GM12878 (cell line): ENCODE results near the gene GOLGA2. TPM values are rescaled to one million over a fixed set of nuclear protein-coding genes. Genes with fewer than 3 reads are reported as not detected.

ENCODE experiments used
- ATAC-seq: fragments of 200-7000 bp; cut with Tn5 transposase; 3 replicates; pipeline ENCODE4 v1.9.1; 2020; ENCODE audit warnings: mild to moderate bottlenecking, moderate library complexity
- BruUV-seq: library from RNA; stranded (reverse); fragments of 400-500 nt; replicated peaks from 2 replicates; lab custom pipeline; 2021; lab: Mats Ljungman, UMichigan
- CTCF ChIA-PET: fragments of 300-600 bp; sonication (Branson Sonifier 250); formaldehyde crosslinking; extraction: SDS; loops from one replicate; lab custom pipeline; 2021; ENCODE audit warnings: inconsistent platforms; lab: Yijun Ruan, JAX
- POLR2A ChIA-PET: fragments of 350-600 bp; formaldehyde crosslinking; extraction: SDS; loops from one replicate; lab custom pipeline; 2021; ENCODE audit warnings: inconsistent platforms; lab: Charles Lee
- RAD21 ChIA-PET: fragments of 300-600 bp; sonication (Branson Sonifier 250); formaldehyde crosslinking; loops from one replicate; lab custom pipeline; 2023; ENCODE audit warnings: antibody characterized with exemption; ENCODE audit not compliant: unreplicated experiment; lab: Charles Lee
- SMC1A ChIA-PET: fragments of 300-600 bp; sonication (Branson Sonifier 250); formaldehyde crosslinking; loops from one replicate; lab custom pipeline; 2023; ENCODE audit not compliant: unreplicated experiment, uncharacterized antibody; lab: Charles Lee
- DNase-seq: peaks from one replicate; pipeline ENCODE4 v3.0.0-alpha.2; 2011; ENCODE audit warnings: low read depth, low spot score
- FAIRE-seq: peaks from 3 replicates; lab custom pipeline; 2011; peaks lifted over from hg19 to GRCh38; lab: Jason Lieb, UNC
- H2AFZ ChIP-seq: 2 replicates; pipeline ENCODE4 v1.6.0; 2011; ENCODE audit warnings: low read depth, low read length, control low read depth; ENCODE audit not compliant: control insufficient read depth
- H3K27ac ChIP-seq: 2 replicates; pipeline ENCODE4 v1.5.1; 2011; ENCODE audit warnings: control low read depth; ENCODE audit not compliant: control insufficient read depth, insufficient read depth
- H3K27me3 ChIP-seq, 2 experiments: replicated peaks in 1 of 2; 2 replicates each; pipeline versions ENCODE4 v1.6.0 to v1.6.1; 2011; ENCODE audit warnings: low read length in 1 of 2; ENCODE audit not compliant: control insufficient read depth in 2 of 2, insufficient read depth in 2 of 2
- H3K36me3 ChIP-seq, 2 experiments: 2 replicates each; pipeline ENCODE4 v1.5.1; 2011; ENCODE audit warnings: low read length in 1 of 2; ENCODE audit not compliant: control insufficient read depth in 2 of 2, insufficient read depth in 2 of 2
- H3K4me1 ChIP-seq: 2 replicates; pipeline ENCODE4 v1.6.1; 2011; ENCODE audit warnings: mild to moderate bottlenecking, low read length, moderate library complexity, mixed read lengths; ENCODE audit not compliant: control insufficient read depth, insufficient read depth
- H3K4me2 ChIP-seq: 2 replicates; pipeline ENCODE4 v1.6.0; 2011; ENCODE audit warnings: control low read depth; ENCODE audit not compliant: control insufficient read depth, insufficient read depth
- H3K4me3 ChIP-seq: fragments of 200-600 bp; sonication (generic); 2 replicates; pipeline ENCODE4 v1.5.1; 2016
- H3K79me2 ChIP-seq: 2 replicates; pipeline ENCODE4 v1.6.0; 2011; ENCODE audit warnings: low read length; ENCODE audit not compliant: control insufficient read depth, insufficient read depth
- H3K9ac ChIP-seq: 2 replicates; pipeline ENCODE4 v1.8.0; 2011; ENCODE audit warnings: low read length, control low read depth, mixed read lengths; ENCODE audit not compliant: control insufficient read depth, insufficient read depth
- H3K9me3 ChIP-seq: replicated peaks from 3 replicates; pipeline ENCODE4 v1.5.1; 2011; ENCODE audit warnings: mild to moderate bottlenecking, low read length; ENCODE audit not compliant: control insufficient read depth, insufficient read depth
- H4K20me1 ChIP-seq: 2 replicates; pipeline ENCODE4 v1.6.0; 2011; ENCODE audit not compliant: control insufficient read depth, insufficient read depth
- CTCF ChIP-seq, 3 experiments: IDR thresholded peaks in 2 of 3; conservative IDR thresholded peaks in 1 of 3; 2 replicates each; pipeline ENCODE4 v1.5.1; 2011; ENCODE audit warnings: low read depth in 3 of 3, low read length in 3 of 3, mild to moderate bottlenecking in 3 of 3, control low read depth in 2 of 3, moderate library complexity in 2 of 3, inconsistent platforms in 1 of 3, mixed read lengths in 1 of 3; ENCODE audit not compliant: control insufficient read depth in 2 of 3, insufficient read depth in 1 of 3; ENCODE audit errors: extremely low read depth in 1 of 3
- EP300 ChIP-seq, 2 experiments: fragments of 150-350 bp in 1 of 2; IDR thresholded peaks; 2 replicates each; pipeline ENCODE4 v1.6.1; 2011 to 2012; ENCODE audit warnings: low read depth in 2 of 2, low read length in 2 of 2, borderline replicate concordance in 1 of 2, improper control_type of control experiment in 1 of 2, inconsistent platforms in 1 of 2; ENCODE audit not compliant: control insufficient read depth in 1 of 2
- HDAC6 ChIP-seq: fragments of 200-600 bp; sonication (generic); IDR thresholded peaks from one replicate; pipeline ENCODE4 v1.8.0; 2017; ENCODE audit warnings: antibody characterized with exemption; ENCODE audit not compliant: unreplicated experiment
- SREBF2 ChIP-seq: IDR thresholded peaks from 2 replicates; pipeline ENCODE4 v1.6.1; 2012; ENCODE audit warnings: mild to moderate bottlenecking, low read length
- ZBTB33 ChIP-seq: fragments of 450-650 bp; IDR thresholded peaks from 2 replicates; pipeline ENCODE4 v1.6.1; 2017; ENCODE audit warnings: mild to moderate bottlenecking
- WGBS: methylation state at CpG from one replicate; pipeline ENCODE4 v1.1.6; 2016; ENCODE audit warnings: low lambda C conversion rate; ENCODE audit not compliant: insufficient replicate concordance, insufficient coverage; ENCODE audit errors: missing lambda C conversion rate; 5-methylcytosine and 5-hydroxymethylcytosine counted together
- in situ Hi-C: fragments of 300-500 bp; cut with MboI; formaldehyde crosslinking; loops from 9 replicates; pipeline ENCODE4 v1.14.3; 2018; ENCODE audit warnings: mixed read lengths
- intact Hi-C: fragments of 100-400 bp; cut with micrococcal nuclease; formaldehyde crosslinking; loops from one replicate; pipeline ENCODE4 v1.14.2; 2022; ENCODE audit not compliant: unreplicated experiment
- polyA plus RNA-seq, 11 experiments: library from polyadenylated mRNA; depleted of rRNA in 4 of 11; unstranded in 6 of 11; stranded (reverse) in 5 of 11; fragments of >200 nt; fragmentation: Nextera tagmentation in 4 of 11; fragmentation: Illumina TruSeq in 1 of 11; extraction: Ambion mirVana in 4 of 11; extraction: Trizol in 1 of 11; gene quantifications; 1 replicate in 1 of 11; 2 replicates in 10 of 11; pipeline versions ENCODE4 v1.2.1 to v1.2.3, GENCODE V29; 2011 to 2016; ENCODE audit warnings: inconsistent platforms in 2 of 11, missing spikeins in 2 of 11, low read depth in 1 of 11
- total RNA-seq, 4 experiments: library from RNA; depleted of rRNA in 3 of 4; stranded (reverse); fragments of >200 nt in 3 of 4; fragmentation: Illumina TruSeq in 1 of 4; extraction: Trizol in 1 of 4; gene quantifications; 2 replicates each; pipeline versions ENCODE4 v1.2.1 to v1.2.3, GENCODE V29; 2013 to 2021

Gene GOLGA2
- total and polyA plus RNA-seq, 10 of the 15 experiments (the other 5 are each of a cell fraction or from before 2014, with no cell fraction given), result 5.9 to 32.6 (median 19.7) TPM

- ChIA-PET SMC1A (interaction anchor here (1.4 kb wide), 1 partner anchor 19 kb away, joined by 3 read pairs; no protein-coding TSS in a partner anchor), CTCF (interaction anchor here (0.9 to 2.6 kb wide), 3 partner anchors 9 to 37 kb away, joined by 3 to 9 read pairs (median 5); no protein-coding TSS in a partner anchor), RAD21 (no interaction called here)
- no peaks in the 10 kb centered on the region for H4K20me1 ChIP-seq
- H3K36me3 ChIP-seq, result peaks cover 0 to 1% of the 10 kb centered on the region in 2 experiments; a peak in 2 of 4 replicates
- H3K4me3 ChIP-seq, result no peak overlapping the region
- FAIRE-seq (no peak), ATAC-seq (no peak)
- no peak overlapping the region for H3K9ac ChIP-seq
- H3K9me3 ChIP-seq, result no peaks in the 10 kb centered on the region
- H3K79me2 ChIP-seq, result no peaks in the 10 kb centered on the region
- no peak overlapping the region for H2AFZ ChIP-seq
- intact Hi-C loops, result no loop called here
- WGBS, result 90% methylated on average over 7 of the region's 9 CpGs
- H3K27ac ChIP-seq, result no peak overlapping the region
- no peak overlapping the region for H3K4me2 ChIP-seq
- H3K4me1 ChIP-seq, result no peaks in the 10 kb centered on the region
- no peak for TF ChIP-seq EP300 (IDR thresholded peaks at IDR 0.05; ENCODE audit: borderline replicate concordance in 1 of 2, control insufficient read depth in 1 of 2, low read depth in 2 of 2, low read length in 2 of 2)
- no peak for TF ChIP-seq ZBTB33
- TF ChIP-seq HDAC6, result no peak
- no peak for TF ChIP-seq SREBF2
- no peak for TF ChIP-seq CTCF (IDR thresholded peaks at IDR 0.05 in 2 of 3, conservative IDR thresholded peaks at IDR 0.05 in 1 of 3; ENCODE audit: control insufficient read depth in 2 of 3, extremely low read depth in 1 of 3, insufficient read depth in 1 of 3, low read depth in 3 of 3, low read length in 3 of 3)
- TF ChIP-seq, all 136 proteins: peak for 0
- no peaks in the 10 kb centered on the region for H3K27me3 ChIP-seq
- no TSS peak for BruUV-seq
- POLR2A ChIA-PET, result interaction anchor here (0.6 kb wide), 2 partner anchors 8 to 363 kb away, joined by 3 read pairs; no protein-coding TSS in a partner anchor
- DNase-seq, result no peak
- in situ Hi-C loops, result no loop called here
Measured at GRCh38 chr9:128304136-128304970, 28.5 kb upstream of the GOLGA2 start.
